ENCODE measurements around the gene TNNC1.

The TNNC1 gene

DNA sequence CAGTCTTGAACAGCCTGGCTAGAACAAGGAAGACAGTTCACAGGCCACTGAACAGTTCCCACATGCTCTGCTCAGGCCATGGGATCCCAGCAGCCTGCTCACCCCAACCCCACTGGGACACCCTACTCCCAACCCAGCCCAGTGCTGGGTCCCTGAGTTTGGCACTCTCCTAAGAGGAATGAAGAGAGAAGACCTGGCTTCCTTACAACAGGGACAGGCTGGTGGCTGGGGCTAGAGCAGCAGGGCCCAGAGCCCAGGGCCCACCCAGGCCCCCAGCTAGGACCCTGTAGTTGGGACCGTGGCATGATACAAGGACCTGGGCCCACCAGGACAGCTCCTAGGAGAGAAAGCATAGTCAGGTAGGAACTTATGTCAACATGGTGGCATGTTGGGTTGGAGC is 52.3 kb downstream of the TNNC1 start:
- DNase-seq (ENCODE audit: low read depth in 2 of 2) = no peak

Measured in fibroblast of skin of left biceps (primary cell).